ENCODE results near the gene GNGT2.

Gene GNGT2

DNA sequence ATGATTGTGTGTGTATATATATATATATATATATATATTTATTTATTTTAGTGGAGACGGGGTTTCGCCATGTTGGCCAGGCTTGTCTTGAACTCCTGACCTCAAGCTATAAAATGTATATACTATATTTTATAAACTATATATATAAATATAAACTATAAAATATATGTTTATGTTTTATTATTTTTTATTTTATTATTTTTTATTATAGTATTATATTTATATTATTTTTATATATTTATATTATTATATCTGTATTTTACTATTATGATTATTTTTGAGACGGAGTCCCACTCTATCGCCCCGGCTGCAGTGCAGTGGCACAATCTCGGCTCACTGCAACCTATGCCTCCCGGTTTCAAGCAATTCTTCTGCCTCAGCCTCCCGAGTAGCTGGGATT, 30.7 kb upstream of the GNGT2 start:
- no peak for DNase-seq (ENCODE audit: low read depth)
- TF ChIP-seq, protein P1, sequence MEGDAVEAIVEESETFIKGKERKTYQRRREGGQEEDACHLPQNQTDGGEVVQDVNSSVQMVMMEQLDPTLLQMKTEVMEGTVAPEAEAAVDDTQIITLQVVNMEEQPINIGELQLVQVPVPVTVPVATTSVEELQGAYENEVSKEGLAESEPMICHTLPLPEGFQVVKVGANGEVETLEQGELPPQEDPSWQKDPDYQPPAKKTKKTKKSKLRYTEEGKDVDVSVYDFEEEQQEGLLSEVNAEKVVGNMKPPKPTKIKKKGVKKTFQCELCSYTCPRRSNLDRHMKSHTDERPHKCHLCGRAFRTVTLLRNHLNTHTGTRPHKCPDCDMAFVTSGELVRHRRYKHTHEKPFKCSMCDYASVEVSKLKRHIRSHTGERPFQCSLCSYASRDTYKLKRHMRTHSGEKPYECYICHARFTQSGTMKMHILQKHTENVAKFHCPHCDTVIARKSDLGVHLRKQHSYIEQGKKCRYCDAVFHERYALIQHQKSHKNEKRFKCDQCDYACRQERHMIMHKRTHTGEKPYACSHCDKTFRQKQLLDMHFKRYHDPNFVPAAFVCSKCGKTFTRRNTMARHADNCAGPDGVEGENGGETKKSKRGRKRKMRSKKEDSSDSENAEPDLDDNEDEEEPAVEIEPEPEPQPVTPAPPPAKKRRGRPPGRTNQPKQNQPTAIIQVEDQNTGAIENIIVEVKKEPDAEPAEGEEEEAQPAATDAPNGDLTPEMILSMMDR (IDR thresholded peaks at IDR 0.05; ENCODE audit: low read length, missing control alignments), result no peak

DNA sequence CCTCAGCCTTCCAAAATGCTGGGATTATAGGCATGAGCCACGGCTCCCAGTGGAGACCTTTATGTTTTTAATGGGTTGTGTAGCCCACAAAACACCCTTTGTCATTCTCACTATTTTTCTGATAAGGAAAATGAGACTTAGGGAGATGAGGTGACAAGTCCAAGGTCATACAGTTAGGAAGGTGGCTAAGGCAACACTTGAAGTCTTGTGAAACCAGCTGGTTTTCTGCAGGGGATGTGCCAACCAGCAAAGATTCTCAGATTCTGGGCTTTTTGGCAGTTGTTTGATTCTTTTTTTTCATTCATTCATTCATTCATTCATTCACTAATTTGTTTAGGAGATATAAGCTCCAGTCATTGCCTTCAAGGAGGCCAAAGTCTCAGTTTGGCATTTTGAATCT, 30.2 kb upstream of the GNGT2 start:
- TF ChIP-seq, protein P1 (IDR thresholded peaks at IDR 0.05; ENCODE audit: low read length, missing control alignments), result no peak
- no peak for DNase-seq (ENCODE audit: low read depth)
- H3K4me3 ChIP-seq (replicated peaks; ENCODE audit: low read depth, low read length), result no peak overlapping the region

More for the DNA sequence above, 30.7 kb upstream of the GNGT2 start:
- H3K4me3 ChIP-seq (replicated peaks; ENCODE audit: low read depth, low read length), result no peak overlapping the region

- no peak for DNase-seq (ENCODE audit: low read depth)
- TF ChIP-seq, protein P1 (IDR thresholded peaks at IDR 0.05; ENCODE audit: low read length, missing control alignments), result no peak
- no peak overlapping the region for H3K4me3 ChIP-seq (replicated peaks; ENCODE audit: low read depth, low read length)
These were observed 29.6 kb upstream of the GNGT2 start for GRCh38 chr17:49239963-49240362.

- H3K4me3 ChIP-seq (replicated peaks; ENCODE audit: low read depth, low read length), result no peak overlapping the region
- DNase-seq (ENCODE audit: low read depth), result no peak
- TF ChIP-seq, protein P1 (IDR thresholded peaks at IDR 0.05; ENCODE audit: low read length, missing control alignments), result no peak
These were observed 25.5 kb upstream of the GNGT2 start for GRCh38 chr17:49235896-49236295.

GRCh38 chr17:49234509-49235080, 24.2 kb upstream of the GNGT2 start:
- TF ChIP-seq, protein P1 (IDR thresholded peaks at IDR 0.05; ENCODE audit: low read length, missing control alignments), result no peak
- no peak for DNase-seq (ENCODE audit: low read depth)

DNA sequence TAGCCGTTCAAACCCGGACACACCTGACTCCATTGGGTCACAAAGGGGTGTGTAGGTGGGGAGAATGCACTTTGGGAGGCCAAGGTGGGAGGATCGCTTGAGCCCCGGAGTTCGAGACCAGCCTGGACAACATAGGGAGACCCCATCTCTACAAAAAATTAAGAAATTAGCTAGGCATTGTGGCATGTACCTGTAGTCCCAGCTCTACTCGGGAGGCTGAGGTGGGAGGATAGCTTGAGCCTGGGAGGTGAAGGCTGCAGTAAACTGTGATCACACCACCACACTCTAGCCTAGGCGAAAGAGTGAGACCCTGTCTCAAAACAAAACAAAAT, 21.2 kb upstream of the GNGT2 start:
- no peak overlapping the region for H3K4me3 ChIP-seq (replicated peaks; ENCODE audit: low read depth, low read length)
- DNase-seq (ENCODE audit: low read depth), result no peak

More at GRCh38 chr17:49234509-49235080, 24.2 kb upstream of the GNGT2 start:
- no peak overlapping the region for H3K4me3 ChIP-seq (replicated peaks; ENCODE audit: low read depth, low read length)

More for the DNA sequence above, 21.2 kb upstream of the GNGT2 start:
- TF ChIP-seq, protein P1 (IDR thresholded peaks at IDR 0.05; ENCODE audit: low read length, missing control alignments), result no peak

Measured in fibroblast of pulmonary artery (primary cell).